HL-60 (cell line): ENCODE measurements around the gene GTPBP8.

Experiments
- DNase-seq, 2 experiments: peaks; one replicate each; pipeline ENCODE4 v3.0.0-alpha.2; 2010 to 2020; ENCODE audit warnings: low read depth in 1 of 2, low spot score in 1 of 2
- H3K27ac ChIP-seq: fragments of 250-450 bp; sonication (Bioruptor Pico); replicated peaks from 2 replicates; pipeline ENCODE4 v1.5.1; 2020; ENCODE audit warnings: mild to moderate bottlenecking, moderate library complexity
- H3K27me3 ChIP-seq: fragments of 250-450 bp; sonication (Bioruptor Pico); 2 replicates; pipeline ENCODE4 v1.5.1; 2021; ENCODE audit warnings: mild to moderate bottlenecking, moderate library complexity; ENCODE audit not compliant: insufficient read depth, poor library complexity, severe bottlenecking
- H3K4me3 ChIP-seq: replicated peaks from 2 replicates; pipeline ENCODE4 v1.5.1; 2011; ENCODE audit warnings: mild to moderate bottlenecking, control low read depth, low read length; ENCODE audit not compliant: insufficient read depth
- CTCF ChIP-seq: IDR thresholded peaks from one replicate; pipeline ENCODE4 v1.5.1; 2011; ENCODE audit warnings: low read length, control low read depth, inconsistent platforms; ENCODE audit not compliant: insufficient read depth
- GABPA ChIP-seq: IDR thresholded peaks from 2 replicates; pipeline ENCODE4 v1.6.1; 2012; ENCODE audit warnings: low read depth
- POLR2AphosphoS5 ChIP-seq: IDR thresholded peaks from 2 replicates; pipeline ENCODE4 v1.6.1; 2012; ENCODE audit warnings: low read depth
- REST ChIP-seq: IDR thresholded peaks from 2 replicates; pipeline ENCODE4 v1.6.1; 2012; ENCODE audit warnings: low read depth; ENCODE audit not compliant: insufficient replicate concordance
- SPI1 ChIP-seq: IDR thresholded peaks from 2 replicates; pipeline ENCODE4 v1.6.1; 2012; ENCODE audit warnings: low read depth, mild to moderate bottlenecking, borderline replicate concordance

Gene GTPBP8

GRCh38 chr3:112958811-112959560, 31.8 kb upstream of the GTPBP8 start:
- Histone ChIP-seq H3K27me3 (no peaks in the 10 kb centered on the region), H3K4me3 (no peak overlapping the region), H3K27ac (no peak overlapping the region)
- TF ChIP-seq SPI1 (no peak), POLR2AphosphoS5 (no peak), CTCF (no peak), REST (no peak), GABPA (no peak)
- no peak for DNase-seq

GRCh38 chr3:112963683-112964082, 27.1 kb upstream of the GTPBP8 start:
- no peaks in the 10 kb centered on the region for H3K27me3 ChIP-seq
- no peak overlapping the region for H3K4me3 ChIP-seq
- TF ChIP-seq POLR2AphosphoS5, result no peak
- no peak for TF ChIP-seq CTCF
- TF ChIP-seq GABPA, result no peak
- TF ChIP-seq REST, result no peak
- no peak for TF ChIP-seq SPI1
- H3K27ac ChIP-seq, result no peak overlapping the region
- DNase-seq, result no peak

GRCh38 chr3:112965656-112966055, 25.1 kb upstream of the GTPBP8 start:
- peak in 1 of 2 experiments; percentile 25 for DNase-seq
- Histone ChIP-seq H3K27me3 (no peaks in the 10 kb centered on the region), H3K27ac (peak overlapping the region; percentile 5), H3K4me3 (no peak overlapping the region)
- TF ChIP-seq GABPA (no peak), CTCF (no peak), SPI1 (peak; percentile 18; the same call in 1 of the 2 replicates), POLR2AphosphoS5 (no peak), REST (no peak)
